Measurements from ENCODE around the gene MFN1.
A peak's percentile ranks its signal among the peaks of the same experiment; 100 is the strongest.
"Not testable (repeated sequence)": the region's sequence is repeated elsewhere in the genome, so short reads cannot be mapped to it uniquely, and the experiment has no call there.

MFN1 gene

GRCh38 chr3:179347345-179348194 lies at the start of gene MFN1:
TSS of gene MFN1 (plus strand) at chr3:179347709. CDS start at chr3:179348852, 1,143 bp downstream.
- DNase-seq = peak; percentile 89

GRCh38 chr3:179297971-179298725 lies 49.4 kb upstream of the MFN1 start:
- no peak for DNase-seq

GRCh38 chr3:179299316-179299715 lies 48.2 kb upstream of the MFN1 start:
- no peak for DNase-seq

- no peak for DNase-seq
These were observed 47.4 kb upstream of the MFN1 start for GRCh38 chr3:179299999-179300613.

- DNase-seq = no peak
These were observed 45.9 kb upstream of the MFN1 start for GRCh38 chr3:179301645-179302044.

GRCh38 chr3:179302111-179302510 lies 45.4 kb upstream of the MFN1 start:
- no peak for DNase-seq

GRCh38 chr3:179304605-179305004 lies 42.9 kb upstream of the MFN1 start:
- DNase-seq = no peak

GRCh38 chr3:179307362-179307761 lies 40.1 kb upstream of the MFN1 start:
- not testable (repeated sequence) for DNase-seq

- DNase-seq = no peak
These were observed 39.5 kb upstream of the MFN1 start for GRCh38 chr3:179308001-179308400.

GRCh38 chr3:179309225-179310078 lies 38.1 kb upstream of the MFN1 start:
- no peak for DNase-seq

GRCh38 chr3:179318876-179319275 lies 28.6 kb upstream of the MFN1 start:
- DNase-seq = no peak

- peak; percentile 50 for DNase-seq
These were observed 25.7 kb upstream of the MFN1 start for GRCh38 chr3:179321668-179322285.

GRCh38 chr3:179322286-179323196 lies 25.0 kb upstream of the MFN1 start, which contains the start of gene ZNF639:
TSS of gene ZNF639 (plus strand) at chr3:179323031. CDS start at chr3:179328294, 5,263 bp downstream.
- DNase-seq = peak; percentile 80

- DNase-seq = peak; percentile 37
These were observed 24.1 kb upstream of the MFN1 start for GRCh38 chr3:179323197-179324110.

- no peak for DNase-seq
These were observed 23.2 kb upstream of the MFN1 start for GRCh38 chr3:179324270-179324754.

- no peak for DNase-seq
These were observed 17.1 kb upstream of the MFN1 start for GRCh38 chr3:179330438-179330837.

- no peak for DNase-seq
These were observed 15.3 kb upstream of the MFN1 start for GRCh38 chr3:179332240-179332639.

- DNase-seq = no peak
These were observed 14.4 kb upstream of the MFN1 start for GRCh38 chr3:179333084-179333483.

GRCh38 chr3:179336345-179336929 lies 11.1 kb upstream of the MFN1 start:
- no peak for DNase-seq
